ENCODE data around the gene PGM2L1.

The PGM2L1 gene

GRCh38 chr11:74403607-74404321 is 5.5 kb upstream of the PGM2L1 start:
- Histone ChIP-seq H3K4me3 (no peak overlapping the region), H3K27me3 (no peaks in the 10 kb centered on the region), H4K20me1 (no peaks in the 10 kb centered on the region), H3K9me3 (no peaks in the 10 kb centered on the region), H3K4me1 (peaks cover 6% of the 10 kb centered on the region; the same call in 1 of the 2 replicates), H3K9ac (no peak overlapping the region), H3K27ac (no peak overlapping the region), H3K4me2 (no peak overlapping the region), H3K36me3 (no peaks in the 10 kb centered on the region)
- TF ChIP-seq Cebpa-rat (IDR thresholded peaks at IDR 0.05), result no peak

- TF ChIP-seq Cebpa-rat (IDR thresholded peaks at IDR 0.05), result no peak
- H4K20me1 ChIP-seq, result no peaks in the 10 kb centered on the region
- H3K27me3 ChIP-seq, result no peaks in the 10 kb centered on the region
- no peak overlapping the region for H3K9ac ChIP-seq
- no peaks in the 10 kb centered on the region for H3K9me3 ChIP-seq
- no peak overlapping the region for H3K4me3 ChIP-seq
- H3K27ac ChIP-seq, result no peak overlapping the region
- peaks cover 12% of the 10 kb centered on the region for H3K4me1 ChIP-seq
- H3K36me3 ChIP-seq, result no peaks in the 10 kb centered on the region
- no peak overlapping the region for H3K4me2 ChIP-seq
Measured at GRCh38 chr11:74400606-74401005, 2.4 kb upstream of the PGM2L1 start.

DNA sequence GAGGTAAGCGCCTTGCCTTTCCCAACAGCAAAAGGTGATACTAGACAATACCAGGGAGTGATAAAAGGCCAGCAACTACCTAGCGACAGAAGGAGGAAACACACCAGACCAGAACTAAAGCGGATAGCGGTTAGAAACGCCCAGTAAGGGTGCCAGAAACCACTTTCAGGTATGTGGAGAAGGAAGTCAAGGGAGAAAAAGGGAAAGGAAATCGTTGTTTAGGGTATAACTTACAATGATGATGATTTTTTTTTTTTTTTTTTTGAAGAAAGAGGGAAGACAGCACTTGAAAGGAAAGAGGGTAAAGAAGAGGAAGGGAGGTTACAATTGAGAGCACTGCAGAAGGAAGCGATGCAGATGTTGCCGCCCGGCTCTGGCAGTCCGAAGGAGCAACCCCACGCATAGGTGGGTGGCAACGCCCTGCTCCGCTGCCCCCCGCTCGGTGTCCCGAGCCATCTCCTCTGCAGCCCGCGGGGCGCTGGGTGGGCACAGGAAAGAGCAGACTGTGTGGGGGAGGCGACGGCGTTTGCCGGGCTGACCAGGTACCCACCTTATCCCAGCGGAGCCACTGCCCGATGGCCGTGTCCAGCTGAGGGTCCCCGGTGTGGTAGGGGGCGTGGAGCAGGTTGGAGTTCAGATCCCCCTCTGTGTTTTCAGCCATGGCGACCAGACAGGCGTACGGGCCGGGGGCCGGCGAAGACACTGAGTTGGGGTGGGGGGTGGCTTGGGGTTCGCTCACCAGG is 561 bp downstream of the PGM2L1 start:
- peaks cover 12% of the 10 kb centered on the region for H3K4me1 ChIP-seq
- H4K20me1 ChIP-seq, result no peaks in the 10 kb centered on the region; the same call in 1 of the 2 replicates
- H3K27me3 ChIP-seq, result no peaks in the 10 kb centered on the region
- no peaks in the 10 kb centered on the region for H3K9me3 ChIP-seq
- H3K4me2 ChIP-seq, result peak overlapping the region; percentile 84
- peak overlapping the region; percentile 73 for H3K27ac ChIP-seq
- peak overlapping the region; percentile 94 for H3K4me3 ChIP-seq
- peak overlapping the region; percentile 85 for H3K9ac ChIP-seq
- no peaks in the 10 kb centered on the region for H3K36me3 ChIP-seq
- TF ChIP-seq Cebpa-rat (IDR thresholded peaks at IDR 0.05), result no peak

GRCh38 chr11:74392256-74392655 is 6.0 kb downstream of the PGM2L1 start:
- no peak overlapping the region for H3K4me2 ChIP-seq
- no peak overlapping the region for H3K9ac ChIP-seq
- peaks cover 7% of the 10 kb centered on the region for H3K4me1 ChIP-seq
- no peaks in the 10 kb centered on the region for H3K36me3 ChIP-seq
- TF ChIP-seq Cebpa-rat (IDR thresholded peaks at IDR 0.05), result no peak
- H3K27me3 ChIP-seq, result no peaks in the 10 kb centered on the region
- H3K4me3 ChIP-seq, result no peak overlapping the region
- H4K20me1 ChIP-seq, result no peaks in the 10 kb centered on the region; the same call in 1 of the 2 replicates
- no peak overlapping the region for H3K27ac ChIP-seq
- no peaks in the 10 kb centered on the region for H3K9me3 ChIP-seq

GRCh38 chr11:74391193-74391592 is 7.0 kb downstream of the PGM2L1 start:
- TF ChIP-seq Cebpa-rat (IDR thresholded peaks at IDR 0.05), result no peak
- Histone ChIP-seq H3K4me1 (no peaks in the 10 kb centered on the region), H3K9me3 (no peaks in the 10 kb centered on the region), H3K27ac (no peak overlapping the region), H4K20me1 (no peaks in the 10 kb centered on the region; the same call in 1 of the 2 replicates), H3K9ac (no peak overlapping the region), H3K4me3 (no peak overlapping the region), H3K4me2 (no peak overlapping the region), H3K36me3 (no peaks in the 10 kb centered on the region), H3K27me3 (no peaks in the 10 kb centered on the region)

- no peak overlapping the region for H3K27ac ChIP-seq
- H3K4me1 ChIP-seq, result no peaks in the 10 kb centered on the region
- no peak for TF ChIP-seq Cebpa-rat (IDR thresholded peaks at IDR 0.05)
- no peaks in the 10 kb centered on the region; the same call in 1 of the 2 replicates for H4K20me1 ChIP-seq
- no peak overlapping the region for H3K4me3 ChIP-seq
- H3K4me2 ChIP-seq, result no peak overlapping the region
- no peaks in the 10 kb centered on the region for H3K9me3 ChIP-seq
- no peak overlapping the region for H3K9ac ChIP-seq
- H3K36me3 ChIP-seq, result no peaks in the 10 kb centered on the region
- no peaks in the 10 kb centered on the region for H3K27me3 ChIP-seq
Measured at GRCh38 chr11:74390697-74391096, 7.5 kb downstream of the PGM2L1 start.

DNA sequence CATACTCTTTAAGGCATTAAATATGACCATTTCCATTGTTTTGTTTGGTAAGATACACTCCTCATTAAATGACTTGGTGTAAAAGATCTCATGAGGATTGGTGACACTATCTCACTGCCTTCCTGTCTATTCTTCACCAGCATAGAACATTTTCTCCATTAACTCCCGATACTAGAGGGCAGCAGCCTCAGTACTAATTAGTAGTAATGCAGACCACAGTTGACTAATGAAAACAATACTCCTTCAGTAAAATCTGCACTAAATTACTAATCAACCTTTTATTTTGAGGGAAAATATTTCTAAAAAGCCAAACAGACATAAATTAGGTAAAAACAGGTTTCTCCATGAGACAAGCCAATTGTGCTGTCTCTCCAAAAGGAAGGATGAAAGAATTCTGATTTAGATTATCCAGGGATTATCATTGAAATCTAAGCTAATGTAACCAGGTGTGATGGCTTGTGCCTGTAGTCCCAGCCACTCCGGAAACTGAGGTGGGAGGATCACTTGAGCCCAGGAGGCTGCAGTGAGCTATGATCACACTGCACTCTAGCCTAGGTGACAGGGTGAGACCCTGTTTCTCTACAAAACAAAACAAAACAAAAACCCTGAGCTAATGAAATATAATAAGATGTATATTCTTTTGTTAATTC is 9.4 kb downstream of the PGM2L1 start:
- Histone ChIP-seq H3K27me3 (no peaks in the 10 kb centered on the region), H3K27ac (no peak overlapping the region), H3K4me1 (no peaks in the 10 kb centered on the region), H3K4me3 (no peak overlapping the region), H3K4me2 (no peak overlapping the region), H3K36me3 (no peaks in the 10 kb centered on the region), H3K9me3 (no peaks in the 10 kb centered on the region), H3K9ac (no peak overlapping the region), H4K20me1 (no peaks in the 10 kb centered on the region; the same call in 1 of the 2 replicates)
- no peak for TF ChIP-seq Cebpa-rat (IDR thresholded peaks at IDR 0.05)

DNA sequence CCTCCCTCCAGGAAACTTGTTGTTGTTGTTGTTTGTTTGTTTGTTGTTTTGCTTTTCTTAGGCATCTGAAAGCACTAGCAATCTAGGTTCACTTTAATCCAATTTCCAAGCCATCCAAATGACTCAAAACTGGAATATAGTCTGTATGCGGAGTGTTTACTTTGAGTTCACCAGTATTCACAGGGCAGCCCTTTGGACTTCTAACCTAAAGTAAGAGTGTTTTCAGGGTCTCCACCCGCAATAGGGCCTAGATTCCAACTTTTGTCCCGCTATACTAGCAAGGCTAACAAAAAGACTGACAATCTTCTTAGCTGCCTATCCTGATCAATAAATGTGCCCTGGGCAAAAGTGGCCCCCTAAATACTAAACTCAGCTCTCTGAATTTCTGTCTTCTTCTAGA is 13.6 kb downstream of the PGM2L1 start:
- no peak overlapping the region for H3K4me3 ChIP-seq
- no peak overlapping the region for H3K4me2 ChIP-seq
- H3K9me3 ChIP-seq, result no peaks in the 10 kb centered on the region
- no peak overlapping the region for H3K9ac ChIP-seq
- no peak overlapping the region for H3K27ac ChIP-seq
- H3K36me3 ChIP-seq, result no peaks in the 10 kb centered on the region
- no peaks in the 10 kb centered on the region for H3K4me1 ChIP-seq
- H3K27me3 ChIP-seq, result no peaks in the 10 kb centered on the region
- TF ChIP-seq Cebpa-rat (IDR thresholded peaks at IDR 0.05), result no peak
- no peaks in the 10 kb centered on the region for H4K20me1 ChIP-seq

DNA sequence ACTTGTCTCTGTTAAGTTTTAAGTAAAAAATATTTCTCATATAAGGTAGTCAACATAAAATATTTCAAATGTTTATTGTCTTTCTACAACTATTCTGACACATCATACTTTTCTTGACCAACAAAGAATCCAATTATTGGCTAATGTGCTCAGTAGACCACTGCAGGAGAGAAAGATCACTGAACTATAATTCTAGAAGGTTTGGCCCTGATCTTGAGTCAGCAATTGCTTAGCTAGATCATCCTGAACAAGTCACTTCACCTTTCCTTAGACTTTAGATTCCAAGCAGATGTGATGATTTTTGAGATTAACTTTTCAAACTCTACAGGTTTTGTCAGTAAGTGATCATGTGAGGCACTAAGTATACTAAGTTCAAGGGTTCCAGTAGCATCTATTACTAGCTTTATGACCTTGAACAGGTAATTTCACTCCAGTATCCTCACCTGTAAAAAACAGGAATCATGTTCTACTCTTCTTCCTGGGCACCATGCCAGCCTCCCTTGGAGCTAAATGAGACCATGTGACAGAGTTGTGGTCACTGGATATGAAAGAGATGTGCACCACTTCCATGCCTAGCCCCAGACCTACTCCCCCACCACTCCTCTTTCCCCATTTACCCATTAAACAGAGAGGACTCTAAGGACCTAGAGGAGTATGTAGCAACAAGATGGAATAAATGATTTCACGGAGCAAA is 17.3 kb downstream of the PGM2L1 start:
- Histone ChIP-seq H3K4me1 (no peaks in the 10 kb centered on the region), H3K27me3 (no peaks in the 10 kb centered on the region), H3K4me2 (no peak overlapping the region), H3K4me3 (no peak overlapping the region), H3K27ac (no peak overlapping the region), H4K20me1 (no peaks in the 10 kb centered on the region), H3K9me3 (no peaks in the 10 kb centered on the region), H3K36me3 (no peaks in the 10 kb centered on the region), H3K9ac (no peak overlapping the region)
- TF ChIP-seq Cebpa-rat (IDR thresholded peaks at IDR 0.05), result no peak
